DMS 273 (cell line): Measurements from ENCODE around the gene MGMT.
A peak's percentile ranks its signal among the peaks of the same experiment; 100 is the strongest.

Experiments used
- DNase-seq: peaks from one replicate; lab custom pipeline; 2025; ENCODE audit not compliant: unreplicated experiment; lab: John Stamatoyannopoulos, UW

Gene MGMT

DNA sequence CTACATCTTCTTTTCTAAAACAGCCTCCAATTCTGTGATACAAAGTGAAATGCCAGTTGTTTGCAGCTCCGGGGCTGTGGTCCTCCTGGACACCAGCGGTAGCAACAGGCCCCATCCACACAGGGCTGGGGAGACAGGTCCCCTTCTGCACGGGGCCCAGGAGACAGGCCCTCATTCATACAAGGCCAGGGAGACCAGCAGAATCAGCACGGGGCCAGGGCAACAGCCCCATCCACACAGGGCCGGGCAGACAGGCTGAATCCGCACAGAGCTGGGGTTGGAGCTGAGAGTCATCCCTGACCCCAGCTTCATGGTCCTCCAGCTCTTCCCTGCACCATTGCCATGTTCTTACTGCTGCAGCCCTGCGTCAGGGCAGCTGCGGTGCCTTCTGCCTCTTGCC lies 238.6 kb downstream of the MGMT start:
- no peak for DNase-seq

DNA sequence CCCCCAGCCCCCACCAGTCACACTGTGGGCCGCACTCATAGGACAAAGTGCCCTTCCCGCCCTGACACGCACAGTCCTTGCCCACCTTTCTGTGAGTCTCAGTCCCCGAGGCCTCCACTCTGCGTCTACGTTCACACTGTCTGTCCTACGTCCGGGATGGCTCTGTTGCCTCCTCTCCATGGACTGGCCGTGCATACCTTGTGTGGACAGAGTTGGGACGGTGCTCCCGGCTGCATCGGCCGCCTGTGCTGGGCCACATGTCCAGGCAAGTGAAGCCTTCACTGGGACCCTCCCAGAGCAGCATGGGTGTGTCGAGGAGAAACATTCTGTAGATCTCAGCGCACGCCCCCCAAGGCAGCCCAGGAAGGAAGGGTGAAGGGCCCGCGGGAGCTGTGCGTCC lies 239.0 kb downstream of the MGMT start:
- DNase-seq = no peak

GRCh38 chr10:129706523-129706922 lies 239.5 kb downstream of the MGMT start:
- DNase-seq = no peak

GRCh38 chr10:129707406-129708388 lies 240.7 kb downstream of the MGMT start:
- DNase-seq = peak; percentile 70

GRCh38 chr10:129709101-129709500 lies 242.1 kb downstream of the MGMT start:
- DNase-seq = peak; percentile 7

- peak; percentile 35 for DNase-seq
Observed at GRCh38 chr10:129709627-129710509, 242.8 kb downstream of the MGMT start.

DNA sequence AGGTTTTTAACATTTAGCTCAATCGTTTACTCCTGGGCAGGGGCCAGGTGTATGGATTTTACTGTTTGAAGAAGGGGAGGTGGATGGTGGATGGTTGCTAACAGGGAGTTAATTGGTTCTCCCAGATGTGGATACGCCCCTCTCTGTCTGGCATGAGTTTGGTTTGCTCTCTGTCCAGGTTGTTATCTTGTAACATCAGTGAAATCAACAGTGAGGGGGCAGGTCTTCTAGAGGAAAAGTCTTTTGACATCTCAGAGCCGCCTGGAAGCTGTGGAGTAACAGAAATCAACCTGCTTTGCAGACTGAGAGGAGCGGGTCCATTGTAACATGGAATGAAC lies 243.4 kb downstream of the MGMT start:
- peak; percentile 88 for DNase-seq

- peak; percentile 14 for DNase-seq
Observed at GRCh38 chr10:129711291-129711690, 244.2 kb downstream of the MGMT start.

GRCh38 chr10:129712000-129712399 lies 245.0 kb downstream of the MGMT start:
- DNase-seq = no peak

DNA sequence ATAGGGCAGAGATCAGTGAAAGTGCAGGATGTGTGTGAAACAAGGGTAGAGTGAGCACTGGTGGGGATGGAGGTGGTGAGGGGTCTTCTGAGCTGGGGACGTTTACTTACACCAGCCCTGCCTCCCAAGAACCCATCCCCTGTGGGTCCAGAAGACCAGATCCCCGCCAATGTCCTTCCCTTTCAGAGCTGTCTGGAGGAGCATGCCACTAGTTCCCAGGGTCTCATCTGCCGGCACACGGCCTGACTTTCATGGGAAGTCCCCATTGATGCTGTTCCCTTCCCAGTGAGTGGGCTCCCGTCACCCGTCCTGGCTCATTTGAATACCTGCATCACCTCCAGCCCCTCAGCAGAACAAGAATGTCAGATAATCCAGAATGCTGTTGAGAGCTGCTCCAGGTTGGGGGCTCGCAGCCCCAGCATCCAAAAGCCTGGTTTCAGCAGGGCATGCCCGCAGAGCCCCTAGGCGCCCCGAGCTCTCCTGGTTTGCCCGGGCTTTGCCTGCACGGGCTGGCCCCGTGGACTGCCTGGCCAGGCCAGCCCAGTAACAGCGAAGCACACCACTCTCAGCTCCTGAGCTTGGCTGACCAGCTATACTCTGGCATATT lies 246.7 kb downstream of the MGMT start:
- no peak for DNase-seq

GRCh38 chr10:129715805-129716204 lies 248.8 kb downstream of the MGMT start:
- no peak for DNase-seq

- no peak for DNase-seq
Observed at GRCh38 chr10:129716211-129716681, 249.2 kb downstream of the MGMT start.

DNA sequence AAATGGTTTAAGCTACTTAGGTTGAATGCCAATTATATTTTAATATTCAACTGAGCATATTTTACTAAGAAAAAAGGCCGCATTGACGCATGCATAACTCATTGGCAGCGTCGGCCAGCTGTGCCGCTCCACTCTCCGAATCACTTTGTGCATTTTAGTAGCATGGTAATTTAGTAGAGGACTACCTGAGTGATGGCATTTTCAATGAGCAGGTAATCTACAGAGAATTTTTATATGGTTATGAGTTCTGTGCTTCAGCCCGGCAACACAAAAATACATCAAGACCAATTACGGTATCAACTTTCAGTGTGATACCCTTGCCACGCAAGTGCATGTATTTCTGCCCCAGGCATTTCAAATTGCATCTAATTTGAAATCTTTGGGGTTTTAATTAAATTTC lies 249.8 kb downstream of the MGMT start:
- DNase-seq = no peak

GRCh38 chr10:129717816-129718547 lies 250.9 kb downstream of the MGMT start:
- DNase-seq = no peak

GRCh38 chr10:129718548-129719414 lies 251.7 kb downstream of the MGMT start:
- DNase-seq = no peak

GRCh38 chr10:129719415-129719739 lies 252.3 kb downstream of the MGMT start:
- no peak for DNase-seq

GRCh38 chr10:129719889-129720590 lies 253.0 kb downstream of the MGMT start:
- DNase-seq = no peak

DNA sequence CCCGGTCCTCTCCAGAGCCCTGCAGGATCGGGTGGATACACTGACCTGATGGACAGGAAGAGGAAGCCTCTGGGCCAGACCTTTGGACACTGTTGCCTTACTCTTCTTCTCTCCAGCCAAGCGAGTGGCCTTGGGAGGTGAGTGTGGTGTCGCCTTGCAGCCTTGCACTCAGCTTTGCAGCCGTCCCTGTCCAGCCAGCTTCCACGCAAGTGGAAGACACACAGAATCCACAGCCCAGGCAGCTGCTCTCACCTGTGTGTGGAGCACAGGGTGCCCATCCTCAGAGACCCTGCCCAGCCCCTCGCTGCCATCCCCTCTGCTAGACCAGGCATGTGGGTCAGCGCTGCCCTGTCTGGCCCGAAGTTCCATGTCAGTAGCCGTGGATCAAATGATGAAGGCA lies 258.0 kb downstream of the MGMT start:
- DNase-seq = no peak

DNA sequence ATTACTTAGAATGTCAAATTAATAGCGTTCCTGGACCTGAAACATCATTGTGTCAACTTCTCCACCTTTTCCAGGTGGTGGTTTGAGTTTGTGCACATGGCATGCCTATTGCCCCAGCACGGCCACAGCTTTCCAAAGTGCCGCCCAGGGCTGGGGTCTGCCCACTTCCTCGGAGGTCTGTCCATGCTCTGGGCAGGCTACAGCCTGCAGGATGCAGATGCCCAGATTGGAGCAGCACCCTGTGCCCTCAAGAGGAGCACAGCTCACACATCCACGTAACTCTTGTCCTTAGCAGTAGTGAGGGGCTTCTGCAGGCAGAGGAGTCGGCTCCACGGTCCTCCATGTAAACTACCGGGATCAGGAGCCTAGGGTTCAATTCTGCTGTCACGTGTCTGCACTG lies 258.4 kb downstream of the MGMT start:
- DNase-seq = no peak
